ENCODE results near the gene SLC27A5. TPM values are rescaled to one million over a fixed set of nuclear protein-coding genes. Genes with fewer than 3 reads are reported as not detected.

Gene SLC27A5
- total RNA-seq, 4 donors from 2014 or later: 10.6 to 22.4 (median 17.7) TPM

DNA sequence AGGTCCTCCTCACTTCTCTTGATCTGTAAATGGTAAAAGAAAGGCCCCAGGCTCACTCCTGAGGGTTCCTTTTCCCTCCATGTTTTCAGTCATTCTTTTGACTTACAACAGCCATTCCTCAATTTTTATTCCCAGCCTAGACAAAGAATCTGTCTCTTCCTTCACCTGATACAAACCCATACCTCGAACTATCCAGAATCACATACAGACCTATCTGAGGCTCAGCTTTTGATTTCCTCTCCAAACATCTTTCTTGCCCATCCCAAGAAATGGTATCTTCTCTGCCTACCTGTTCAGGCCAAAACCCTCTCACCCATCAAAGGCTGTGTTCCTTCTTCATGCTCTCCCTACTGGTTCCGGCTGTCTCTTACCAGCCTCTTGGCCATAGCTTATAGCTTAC is 40.9 kb upstream of the SLC27A5 start:
- Histone ChIP-seq H3K4me1 (peaks cover 24 to 34% of the 10 kb centered on the region in 2 donors), H3K4me3 (replicated peaks in 1 of 3) (no peak overlapping the region), H3K27me3 (no peaks in the 10 kb centered on the region), H3K9me3 (no peaks in the 10 kb centered on the region), H3K27ac (no peak overlapping the region), H3K36me3 (peaks cover 59 to 68% of the 10 kb centered on the region in 2 donors)
- TF ChIP-seq POLR2A (IDR thresholded peaks at IDR 0.05): no peak
- intact Hi-C loops (cut with DNase I): no loop called here
- WGBS, 2 donors: 92 to 93% methylated on average over 2 of the region's 2 CpGs
- DNase-seq: no peak

DNA sequence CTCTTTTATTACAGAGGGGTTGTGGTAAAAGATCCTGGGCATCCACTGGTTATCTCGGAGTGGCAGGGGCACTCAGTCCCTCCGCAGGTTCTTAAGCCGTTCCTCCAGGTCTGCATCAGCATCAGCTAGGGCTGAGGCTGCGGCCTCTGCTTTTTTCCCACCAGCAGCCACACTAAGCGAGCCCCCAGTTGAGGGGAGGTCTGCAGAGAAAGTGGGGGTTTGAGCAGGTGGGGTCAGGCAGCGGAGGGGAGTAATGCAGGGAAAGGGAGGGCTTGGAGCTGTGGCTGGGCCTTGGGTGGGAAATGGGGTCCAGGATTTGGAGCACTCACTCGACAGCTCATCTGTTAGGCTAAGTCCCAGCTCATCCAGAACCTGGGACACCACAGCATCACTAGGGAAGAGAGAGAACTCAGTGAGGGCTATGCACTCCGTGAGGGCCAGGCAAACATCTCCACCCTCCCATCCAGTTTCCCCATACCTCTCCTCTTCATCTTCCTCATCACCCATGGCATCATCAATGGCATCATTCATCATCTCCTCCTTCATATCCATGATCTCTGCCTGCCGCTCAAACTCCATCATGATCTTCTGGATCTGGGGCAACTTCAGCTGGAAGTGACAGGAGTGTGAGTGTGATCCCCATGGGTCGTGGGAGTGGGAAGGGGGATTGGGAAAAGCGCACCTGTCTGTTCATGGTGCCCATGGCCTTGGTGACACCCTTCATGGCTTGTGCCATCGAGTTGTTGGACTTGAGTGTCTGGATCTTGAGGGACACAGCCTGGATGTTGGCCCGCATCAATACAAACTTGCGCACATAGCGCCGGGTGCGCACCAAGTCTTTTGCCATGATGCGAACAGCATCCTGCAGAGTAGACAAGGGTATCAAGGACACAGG is 40.0 kb upstream of the SLC27A5 start:
- Histone ChIP-seq H3K4me3 (replicated peaks in 1 of 3) (no peak overlapping the region), H3K27ac (no peak overlapping the region), H3K4me1 (peaks cover 16 to 28% of the 10 kb centered on the region in 2 donors), H3K27me3 (no peaks in the 10 kb centered on the region), H3K9me3 (no peaks in the 10 kb centered on the region), H3K36me3 (peaks cover 66 to 72% of the 10 kb centered on the region in 2 donors)
- intact Hi-C loops (cut with DNase I): no loop called here
- 93 to 95% methylated on average over 17 to 18 of the region's 18 CpGs for WGBS, 2 donors
- DNase-seq: no peak
- TF ChIP-seq, protein P1, sequence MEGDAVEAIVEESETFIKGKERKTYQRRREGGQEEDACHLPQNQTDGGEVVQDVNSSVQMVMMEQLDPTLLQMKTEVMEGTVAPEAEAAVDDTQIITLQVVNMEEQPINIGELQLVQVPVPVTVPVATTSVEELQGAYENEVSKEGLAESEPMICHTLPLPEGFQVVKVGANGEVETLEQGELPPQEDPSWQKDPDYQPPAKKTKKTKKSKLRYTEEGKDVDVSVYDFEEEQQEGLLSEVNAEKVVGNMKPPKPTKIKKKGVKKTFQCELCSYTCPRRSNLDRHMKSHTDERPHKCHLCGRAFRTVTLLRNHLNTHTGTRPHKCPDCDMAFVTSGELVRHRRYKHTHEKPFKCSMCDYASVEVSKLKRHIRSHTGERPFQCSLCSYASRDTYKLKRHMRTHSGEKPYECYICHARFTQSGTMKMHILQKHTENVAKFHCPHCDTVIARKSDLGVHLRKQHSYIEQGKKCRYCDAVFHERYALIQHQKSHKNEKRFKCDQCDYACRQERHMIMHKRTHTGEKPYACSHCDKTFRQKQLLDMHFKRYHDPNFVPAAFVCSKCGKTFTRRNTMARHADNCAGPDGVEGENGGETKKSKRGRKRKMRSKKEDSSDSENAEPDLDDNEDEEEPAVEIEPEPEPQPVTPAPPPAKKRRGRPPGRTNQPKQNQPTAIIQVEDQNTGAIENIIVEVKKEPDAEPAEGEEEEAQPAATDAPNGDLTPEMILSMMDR (IDR thresholded peaks at IDR 0.05): no peak
- TF ChIP-seq POLR2A (IDR thresholded peaks at IDR 0.05): no peak

DNA sequence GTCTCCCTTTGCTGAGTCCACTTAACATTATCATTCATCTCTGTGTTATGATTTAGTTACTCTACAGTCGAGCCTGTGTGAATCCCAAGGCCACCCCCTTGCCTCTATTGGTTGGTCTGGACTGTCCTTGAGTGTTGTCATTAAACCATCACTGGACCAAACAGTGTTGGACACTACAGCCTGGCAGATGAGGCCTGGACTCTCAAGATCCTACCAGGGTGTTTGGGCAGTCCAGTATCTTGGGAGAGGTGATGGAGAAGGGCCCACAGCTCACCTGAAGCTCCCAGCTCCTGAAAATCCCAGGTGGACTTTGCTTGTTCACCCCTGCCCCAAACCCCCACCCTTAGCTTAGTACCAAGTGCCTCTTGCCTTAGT is 39.3 kb upstream of the SLC27A5 start:
- intact Hi-C loops (cut with DNase I): no loop called here
- Histone ChIP-seq H3K4me1 (peaks cover 19 to 30% of the 10 kb centered on the region in 2 donors), H3K36me3 (peaks cover 58 to 65% of the 10 kb centered on the region in 2 donors), H3K4me3 (replicated peaks in 1 of 3) (no peak overlapping the region), H3K27ac (no peak overlapping the region), H3K9me3 (no peaks in the 10 kb centered on the region), H3K27me3 (no peaks in the 10 kb centered on the region)
- 59 to 65% methylated on average over 1 of the region's 1 CpG for WGBS, 2 donors
- no peak for DNase-seq
- TF ChIP-seq, protein P1 (IDR thresholded peaks at IDR 0.05): no peak
- no peak for TF ChIP-seq POLR2A (IDR thresholded peaks at IDR 0.05)

DNA sequence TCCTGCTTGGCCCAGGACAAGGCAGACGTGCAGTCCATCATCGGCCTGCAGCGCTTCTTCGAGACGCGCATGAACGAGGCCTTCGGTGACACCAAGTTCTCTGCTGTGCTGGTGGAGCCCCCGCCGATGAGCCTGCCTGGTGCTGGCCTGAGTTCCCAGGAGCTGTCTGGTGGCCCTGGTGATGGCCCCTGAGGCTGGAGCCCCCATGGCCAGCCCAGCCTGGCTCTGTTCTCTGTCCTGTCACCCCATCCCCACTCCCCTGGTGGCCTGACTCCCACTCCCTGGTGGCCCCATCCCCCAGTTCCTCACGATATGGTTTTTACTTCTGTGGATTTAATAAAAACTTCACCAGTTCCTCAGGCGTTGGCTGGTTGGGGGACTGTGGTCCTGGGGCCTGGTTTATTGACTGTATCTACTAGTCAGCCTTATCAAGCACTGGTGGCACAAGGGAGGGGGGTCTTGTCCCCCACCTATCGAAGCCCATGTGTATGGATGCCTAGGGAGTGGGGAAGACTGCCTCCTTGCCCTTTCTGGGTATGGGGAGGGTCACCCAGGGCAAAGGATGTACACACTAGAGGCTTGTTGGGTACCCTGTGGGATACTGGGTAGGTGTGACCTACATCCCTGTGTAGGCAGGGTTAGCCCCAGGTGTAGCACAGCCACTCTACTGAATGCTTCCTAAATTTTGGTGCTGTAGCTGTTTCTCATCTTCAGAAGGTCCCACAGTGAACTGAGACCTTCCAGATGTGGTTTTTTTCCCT is 38.8 kb upstream of the SLC27A5 start:
- DNase-seq: no peak
- 88 to 89% methylated on average over 13 of the region's 13 CpGs for WGBS, 2 donors
- Histone ChIP-seq H3K4me1 (peaks cover 24 to 30% of the 10 kb centered on the region in 2 donors), H3K36me3 (peaks cover 53 to 59% of the 10 kb centered on the region in 2 donors), H3K4me3 (replicated peaks in 1 of 3) (no peak overlapping the region), H3K27ac (no peak overlapping the region), H3K27me3 (no peaks in the 10 kb centered on the region), H3K9me3 (no peaks in the 10 kb centered on the region)
- TF ChIP-seq POLR2A (IDR thresholded peaks at IDR 0.05): no peak
- TF ChIP-seq, protein P1 (IDR thresholded peaks at IDR 0.05): no peak
- intact Hi-C loops (cut with DNase I): no loop called here

DNA sequence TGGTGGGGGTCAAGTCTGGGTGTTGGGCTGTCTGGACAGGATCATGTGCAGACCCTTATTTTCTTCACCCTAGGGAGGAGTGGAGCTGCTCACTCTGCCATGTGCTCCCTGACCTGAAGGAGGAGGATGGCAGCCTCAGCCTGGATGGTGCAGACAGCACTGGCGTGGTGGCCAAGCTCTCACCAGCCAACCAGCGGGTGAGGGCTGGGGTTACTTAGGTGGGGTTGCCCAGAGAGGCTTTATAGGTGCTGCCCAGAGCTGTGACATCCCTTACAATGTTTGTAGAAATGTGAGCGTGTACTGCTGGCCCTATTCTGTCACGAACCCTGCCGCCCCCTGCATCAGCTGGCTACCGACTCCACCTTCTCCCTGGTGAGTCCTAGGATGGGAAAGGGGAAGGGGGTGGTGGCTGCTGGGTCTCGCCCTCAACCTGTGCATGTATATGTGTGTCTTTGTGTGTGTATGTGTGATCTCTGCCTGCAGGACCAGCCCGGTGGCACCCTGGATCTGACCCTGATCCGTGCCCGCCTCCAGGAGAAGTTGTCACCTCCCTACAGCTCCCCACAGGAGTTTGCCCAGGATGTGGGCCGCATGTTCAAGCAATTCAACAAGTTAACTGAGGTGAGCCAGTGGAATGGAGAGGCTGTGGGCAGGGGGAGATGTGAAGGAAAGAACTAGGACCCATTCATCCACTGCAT is 38.0 kb upstream of the SLC27A5 start:
- WGBS, 2 donors: 81 to 93% methylated on average over 9 to 10 of the region's 11 CpGs
- DNase-seq: no peak
- H3K9me3 ChIP-seq: no peaks in the 10 kb centered on the region
- peaks cover 53 to 58% of the 10 kb centered on the region in 2 donors for H3K36me3 ChIP-seq
- H3K4me3 ChIP-seq (replicated peaks in 1 of 3): no peak overlapping the region
- peaks cover 25 to 29% of the 10 kb centered on the region in 2 donors for H3K4me1 ChIP-seq
- H3K27ac ChIP-seq: no peak overlapping the region
- intact Hi-C loops (cut with DNase I): no loop called here
- H3K27me3 ChIP-seq: no peaks in the 10 kb centered on the region
- TF ChIP-seq, protein P1 (IDR thresholded peaks at IDR 0.05): no peak
- no peak for TF ChIP-seq POLR2A (IDR thresholded peaks at IDR 0.05)
